ENCODE results near the gene IRGC.
A peak's percentile ranks its signal among the peaks of the same experiment; 100 is the strongest.
"Not testable (repeated sequence)": the region's sequence is repeated elsewhere in the genome, so short reads cannot be mapped to it uniquely, and the experiment has no call there.

The IRGC gene

GRCh38 chr19:43755256-43755801 is 39.5 kb downstream of the IRGC start:
- DNase-seq, result peak; percentile 94 to 97 (median 94)

- peak; percentile 45 to 58 (median 51) for DNase-seq
These were observed 43.6 kb downstream of the IRGC start for GRCh38 chr19:43759515-43759914.

DNA sequence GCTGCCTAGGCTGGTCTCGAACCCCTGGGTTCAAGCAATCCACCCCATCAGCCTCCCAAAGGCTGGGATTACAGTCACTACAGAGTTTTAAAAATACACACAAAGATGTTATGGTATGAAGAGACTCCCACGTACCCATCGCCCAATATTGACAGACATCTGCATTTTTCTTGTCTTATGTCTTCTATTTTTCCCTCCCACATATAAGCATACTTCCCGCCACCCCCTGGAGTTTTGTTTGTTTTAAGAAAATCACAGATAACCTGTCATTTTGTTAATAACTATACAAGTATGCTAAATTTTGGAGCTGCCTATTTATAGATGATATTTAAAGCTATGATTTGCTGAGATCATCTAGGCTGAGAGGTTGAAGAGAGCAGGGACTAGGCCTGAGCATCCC is 45.1 kb downstream of the IRGC start:
- DNase-seq, result no peak

DNA sequence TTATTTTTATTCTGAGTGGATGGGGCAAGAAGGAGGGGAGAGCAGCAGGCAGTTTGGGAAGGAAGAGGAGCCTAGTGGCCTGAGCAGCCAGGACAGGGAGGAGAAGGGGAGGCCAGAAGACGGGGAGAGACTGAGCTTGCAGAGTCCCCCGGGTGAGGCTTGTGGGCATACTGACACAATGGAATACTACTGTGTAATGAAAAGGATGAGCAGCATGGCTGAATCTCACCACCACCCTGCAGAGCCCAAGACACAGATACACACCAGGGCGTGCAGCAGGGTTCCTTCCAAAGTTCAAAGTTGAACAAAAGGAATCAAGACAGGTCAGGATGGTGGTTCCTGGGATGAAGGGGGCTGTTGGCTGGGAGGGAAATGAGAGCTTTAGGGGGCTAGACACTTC is 46.9 kb downstream of the IRGC start:
- DNase-seq, result no peak

DNA sequence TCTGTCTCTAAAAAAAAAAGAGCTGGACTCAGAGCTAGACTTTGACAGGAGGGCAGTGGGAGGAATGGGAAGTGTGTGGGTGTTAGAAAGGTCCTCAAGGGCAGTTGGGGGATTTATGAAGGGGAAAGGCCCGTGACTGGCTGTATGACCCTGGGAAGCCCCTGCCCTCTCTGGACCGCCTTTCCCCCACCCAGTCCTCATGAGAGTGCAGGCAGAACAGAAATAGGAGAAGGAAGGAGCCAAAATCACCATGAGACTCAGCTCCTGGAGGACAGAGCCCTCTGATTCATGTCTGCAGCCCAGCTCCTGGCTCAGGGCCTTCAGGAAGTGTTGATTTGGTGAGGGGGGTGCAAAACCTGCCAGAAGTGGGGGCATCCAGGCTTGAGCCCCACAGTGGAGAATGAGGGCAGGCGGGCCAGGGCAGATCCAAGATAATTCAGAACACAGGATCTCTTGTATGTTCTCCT is 47.6 kb downstream of the IRGC start:
- DNase-seq, result peak; percentile 96 to 99 (median 98)

GRCh38 chr19:43764684-43765083 is 48.8 kb downstream of the IRGC start:
- not testable (repeated sequence) for DNase-seq

DNA sequence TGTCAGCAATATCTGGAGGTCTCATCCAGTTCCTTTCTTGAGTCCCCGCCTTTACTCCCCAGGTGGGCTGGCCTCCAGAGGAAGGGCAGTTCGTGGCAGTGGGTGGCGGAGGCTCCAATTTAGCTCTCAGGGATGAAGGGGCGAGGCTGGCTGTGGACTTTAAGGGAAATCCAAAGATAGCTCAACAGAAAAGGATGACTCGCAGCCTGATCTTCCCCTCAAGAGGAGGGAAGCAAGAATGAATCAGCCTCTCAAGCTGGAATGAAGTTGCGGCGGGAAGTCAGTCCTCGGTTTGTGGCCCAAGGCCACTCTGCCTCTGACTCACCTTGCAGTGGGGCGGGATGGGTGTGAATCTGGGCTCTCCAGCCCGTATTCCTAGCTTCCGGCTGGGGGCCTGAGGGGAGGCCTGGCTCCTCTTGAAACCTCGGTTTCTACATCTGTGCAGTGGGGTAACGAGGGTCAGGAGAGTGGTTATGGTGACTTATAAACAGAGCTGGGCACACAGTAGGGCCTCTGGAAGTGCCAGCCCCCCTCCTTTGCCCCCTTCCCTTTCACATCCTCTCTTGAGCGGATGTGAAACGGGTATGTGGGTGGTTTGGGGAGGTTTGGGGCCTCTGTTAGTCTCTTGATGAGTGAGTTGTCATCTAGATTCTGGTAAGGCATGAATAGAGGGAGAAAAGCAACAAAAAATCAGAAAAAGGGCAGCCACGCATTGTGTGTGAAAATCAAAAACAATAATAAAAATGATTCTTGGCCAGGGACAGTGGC is 49.4 kb downstream of the IRGC start:
- DNase-seq, result peak; percentile 96 to 100 (median 98)

DNA sequence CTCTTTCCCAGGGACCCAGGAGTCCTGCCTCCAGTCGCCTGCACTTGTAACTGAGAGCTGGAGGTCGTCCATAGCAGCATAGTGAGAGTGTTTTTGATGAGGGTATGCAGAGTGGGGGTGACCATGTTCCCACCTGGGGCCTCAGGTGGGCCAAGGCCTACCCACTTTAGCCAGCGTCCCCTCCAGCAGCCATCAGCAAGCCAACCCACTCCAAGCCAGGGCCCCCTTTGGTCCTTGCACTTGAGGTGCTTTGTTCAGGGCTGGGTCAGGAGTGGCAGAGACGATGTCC is 50.8 kb downstream of the IRGC start:
- DNase-seq, result no peak

DNA sequence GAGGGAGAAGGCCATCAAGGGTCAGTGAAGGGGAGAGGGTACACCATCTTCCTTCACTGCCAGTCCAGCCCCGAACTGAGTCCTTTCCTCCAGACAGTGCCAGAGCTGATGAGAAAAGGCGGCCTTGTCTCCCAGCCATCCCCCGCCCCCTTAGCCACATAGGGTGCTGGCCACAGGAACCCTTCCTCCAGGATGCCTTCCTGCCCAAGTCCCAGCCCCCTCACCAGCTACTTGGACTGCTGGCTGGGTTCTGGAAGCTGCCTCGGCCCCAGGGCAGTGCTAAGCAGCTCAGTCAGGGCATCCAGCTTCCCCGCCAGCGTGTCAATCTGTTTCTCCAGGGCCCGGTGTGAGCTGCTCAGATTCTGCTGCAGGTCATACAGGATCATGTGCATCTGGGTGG is 51.4 kb downstream of the IRGC start:
- DNase-seq, result no peak

DNA sequence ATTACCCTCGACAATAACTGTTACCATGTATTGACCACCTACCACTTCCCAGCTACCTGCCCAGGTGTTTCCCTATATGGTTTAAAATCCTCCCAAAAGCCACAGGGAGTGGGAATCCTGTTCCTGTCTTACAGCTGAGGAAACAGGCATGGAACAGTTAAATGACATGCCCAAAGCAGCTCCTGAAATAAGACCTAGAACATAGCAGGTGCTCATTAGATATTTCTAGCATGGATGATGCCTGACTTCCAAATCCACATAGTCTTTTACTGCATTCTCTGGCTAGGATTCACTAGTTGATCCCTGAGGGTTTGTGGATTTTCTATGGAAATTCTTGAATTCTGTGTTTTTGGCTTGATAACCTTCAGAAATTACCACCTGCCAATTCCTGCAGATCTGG is 51.9 kb downstream of the IRGC start:
- no peak for DNase-seq

- peak; percentile 92 to 93 (median 93) for DNase-seq
These were observed 52.6 kb downstream of the IRGC start for GRCh38 chr19:43768273-43769050.

GRCh38 chr19:43769256-43769655 is 53.4 kb downstream of the IRGC start:
- DNase-seq, result no peak
